Stimulated activated memory B cell treated with anti-CD40 and anti-IgM and Interleukin-4, amounts not matched to agents 10 μg/mL and 1 μg/mL and 100 μg/mL, for 72 hours (primary cell): ENCODE data around the gene CLDN5.

ENCODE experiments used
- ATAC-seq: fragments of 150-1000 bp; cut with Tn5 transposase; 2 replicates; pipeline ENCODE4 v1.10.0; 2021
- H3K27ac Mint-ChIP-seq: one replicate; pipeline ENCODE4 v1.8.0; 2022; ENCODE audit warnings: mild to moderate bottlenecking, mixed read lengths
- H3K27me3 Mint-ChIP-seq: one replicate; pipeline ENCODE4 v1.8.0; 2022; ENCODE audit warnings: mixed read lengths
- H3K36me3 Mint-ChIP-seq: one replicate; pipeline ENCODE4 v1.8.0; 2022; ENCODE audit warnings: mixed read lengths
- H3K4me1 Mint-ChIP-seq: one replicate; pipeline ENCODE4 v1.8.0; 2022; ENCODE audit warnings: mixed read lengths
- H3K4me3 Mint-ChIP-seq: one replicate; pipeline ENCODE4 v1.8.0; 2022; ENCODE audit warnings: mild to moderate bottlenecking, moderate library complexity, mixed read lengths
- H3K9me3 Mint-ChIP-seq: one replicate; pipeline ENCODE4 v1.8.0; 2022; ENCODE audit warnings: mixed read lengths

The CLDN5 gene

DNA sequence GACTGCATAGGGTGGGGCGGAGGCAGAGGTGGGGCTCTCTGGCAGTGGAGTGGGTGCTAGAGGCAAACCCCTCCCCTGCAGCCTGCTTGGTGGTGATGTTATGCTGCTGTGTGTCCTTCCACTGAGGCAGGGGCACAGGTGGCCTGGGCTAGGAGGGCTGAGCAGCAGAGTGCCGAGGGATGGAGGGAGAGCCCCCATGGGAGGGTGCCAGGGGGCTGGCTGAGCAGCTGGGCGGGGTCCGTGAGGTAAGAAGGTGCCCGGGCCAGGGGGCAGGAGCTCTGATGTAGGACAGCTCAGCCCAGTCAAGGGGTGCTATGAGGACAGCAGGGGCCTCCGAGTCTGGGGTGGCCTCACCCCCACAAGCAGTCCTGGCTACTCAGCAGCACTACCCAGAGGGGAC lies 4.2 kb downstream of the CLDN5 start:
- H3K4me3 Mint-ChIP-seq = no peak overlapping the region
- no peak for ATAC-seq
- H3K36me3 Mint-ChIP-seq = no peaks in the 10 kb centered on the region
- peaks cover 7% of the 10 kb centered on the region for H3K4me1 Mint-ChIP-seq
- no peak overlapping the region for H3K27ac Mint-ChIP-seq
- H3K27me3 Mint-ChIP-seq = peaks cover 28% of the 10 kb centered on the region
- no peaks in the 10 kb centered on the region for H3K9me3 Mint-ChIP-seq

- Mint-ChIP-seq H3K4me1 (no peaks in the 10 kb centered on the region), H3K36me3 (peaks cover 7% of the 10 kb centered on the region), H3K4me3 (no peak overlapping the region), H3K27ac (no peak overlapping the region), H3K27me3 (peaks cover 21% of the 10 kb centered on the region), H3K9me3 (no peaks in the 10 kb centered on the region)
- ATAC-seq = no peak
These were observed 4.9 kb downstream of the CLDN5 start for GRCh38 chr22:19519041-19519926.

DNA sequence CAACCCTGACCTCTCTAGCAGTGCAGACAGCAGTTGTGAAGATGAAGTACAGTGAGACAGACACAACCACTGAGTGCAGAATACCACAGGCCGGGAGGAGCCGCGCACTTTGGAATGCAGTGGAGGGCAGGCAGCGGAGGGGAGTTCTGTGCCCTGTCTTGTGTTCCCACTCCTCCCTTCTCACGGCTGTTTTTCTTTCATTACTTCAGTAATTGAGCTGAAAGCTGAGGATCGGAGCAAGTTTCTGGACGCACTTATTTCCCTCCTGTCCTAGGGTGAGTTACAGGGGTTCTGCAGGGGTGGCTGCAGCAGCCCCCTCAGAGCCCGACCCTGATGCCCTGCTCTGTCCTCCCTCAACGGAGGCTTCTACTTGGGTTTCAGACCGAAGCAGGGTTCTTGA lies 5.6 kb downstream of the CLDN5 start:
- peaks cover 12% of the 10 kb centered on the region for H3K36me3 Mint-ChIP-seq
- no peak for ATAC-seq
- H3K27ac Mint-ChIP-seq = no peak overlapping the region
- H3K4me1 Mint-ChIP-seq = no peaks in the 10 kb centered on the region
- H3K27me3 Mint-ChIP-seq = peaks cover 20% of the 10 kb centered on the region
- H3K9me3 Mint-ChIP-seq = peaks cover 4% of the 10 kb centered on the region
- no peak overlapping the region for H3K4me3 Mint-ChIP-seq

GRCh38 chr22:19517919-19518611 lies 6.1 kb downstream of the CLDN5 start:
- H3K4me3 Mint-ChIP-seq = no peak overlapping the region
- H3K9me3 Mint-ChIP-seq = peaks cover 4% of the 10 kb centered on the region
- no peak for ATAC-seq
- no peaks in the 10 kb centered on the region for H3K4me1 Mint-ChIP-seq
- H3K36me3 Mint-ChIP-seq = peaks cover 17% of the 10 kb centered on the region
- H3K27me3 Mint-ChIP-seq = peaks cover 15% of the 10 kb centered on the region
- H3K27ac Mint-ChIP-seq = no peak overlapping the region

DNA sequence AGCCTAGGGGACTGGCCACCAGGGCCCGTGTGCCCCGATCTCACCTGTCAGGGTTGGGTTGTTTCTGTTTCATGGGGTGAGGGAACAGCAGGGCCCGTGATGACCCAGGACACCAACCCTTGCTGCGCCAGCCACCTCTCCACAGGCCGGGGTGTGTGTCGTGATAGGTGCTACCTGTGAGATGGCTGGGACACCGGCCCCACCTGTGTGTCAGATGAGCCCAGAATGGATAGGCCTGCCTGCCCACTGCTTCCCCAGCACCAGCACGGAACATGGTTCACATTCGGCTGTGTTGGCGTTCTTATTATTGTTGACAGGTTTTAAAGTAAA lies 7.1 kb downstream of the CLDN5 start:
- Mint-ChIP-seq H3K9me3 (peaks cover 4% of the 10 kb centered on the region), H3K4me1 (no peaks in the 10 kb centered on the region), H3K27ac (no peak overlapping the region), H3K27me3 (peaks cover 5% of the 10 kb centered on the region), H3K4me3 (no peak overlapping the region), H3K36me3 (peaks cover 17% of the 10 kb centered on the region)
- peak; percentile 4 for ATAC-seq

- Mint-ChIP-seq H3K9me3 (peaks cover 4% of the 10 kb centered on the region), H3K4me1 (no peaks in the 10 kb centered on the region), H3K27ac (no peak overlapping the region), H3K4me3 (no peak overlapping the region), H3K36me3 (peaks cover 17% of the 10 kb centered on the region), H3K27me3 (no peaks in the 10 kb centered on the region)
- no peak for ATAC-seq
These were observed 7.6 kb downstream of the CLDN5 start for GRCh38 chr22:19516378-19517170.

- ATAC-seq = no peak
- Mint-ChIP-seq H3K27me3 (no peaks in the 10 kb centered on the region), H3K4me3 (no peak overlapping the region), H3K27ac (no peak overlapping the region), H3K4me1 (no peaks in the 10 kb centered on the region), H3K9me3 (peaks cover 4% of the 10 kb centered on the region), H3K36me3 (peaks cover 17% of the 10 kb centered on the region)
These were observed 8.4 kb downstream of the CLDN5 start for GRCh38 chr22:19515654-19516377.

DNA sequence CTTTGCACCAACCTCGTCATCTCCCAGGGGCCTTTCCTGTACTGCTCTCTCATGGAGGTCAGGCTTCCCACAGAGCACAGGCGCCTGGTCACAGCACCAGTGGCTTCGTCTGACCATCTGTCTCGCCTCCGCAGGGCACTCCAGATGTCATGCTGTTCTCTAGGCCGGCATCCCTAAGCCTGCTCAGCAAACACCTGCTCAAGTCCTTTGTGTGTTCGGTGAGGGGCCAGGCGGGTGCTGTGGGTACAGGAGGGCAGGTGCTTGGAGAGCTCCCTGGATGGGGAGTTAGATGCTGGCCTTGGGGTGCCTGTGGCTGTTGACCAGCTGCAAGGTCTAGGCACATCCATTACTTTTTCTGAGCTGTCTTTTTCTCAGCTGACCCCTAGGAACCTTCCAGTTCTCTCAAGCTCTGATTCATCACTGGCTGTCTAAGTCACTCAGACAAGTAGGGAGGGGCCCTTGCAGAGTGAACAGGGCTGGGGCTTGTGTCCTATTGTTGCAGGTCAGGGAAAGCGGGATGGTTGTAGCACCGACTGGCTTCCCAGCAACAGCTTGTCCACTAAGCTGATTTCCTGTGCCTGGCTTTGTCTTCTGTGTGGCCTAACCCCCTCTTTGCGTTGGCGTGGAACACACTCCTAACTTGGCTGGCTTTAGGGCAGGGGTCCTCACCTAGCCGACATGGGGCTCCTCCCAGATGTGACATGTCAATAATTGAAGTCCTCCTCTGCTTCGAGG lies 9.2 kb downstream of the CLDN5 start:
- ATAC-seq = no peak
- Mint-ChIP-seq H3K9me3 (peaks cover 4% of the 10 kb centered on the region), H3K27ac (no peak overlapping the region), H3K36me3 (peaks cover 17% of the 10 kb centered on the region), H3K27me3 (no peaks in the 10 kb centered on the region), H3K4me3 (no peak overlapping the region), H3K4me1 (no peaks in the 10 kb centered on the region)

- no peaks in the 10 kb centered on the region for H3K27me3 Mint-ChIP-seq
- H3K4me3 Mint-ChIP-seq = no peak overlapping the region
- H3K4me1 Mint-ChIP-seq = no peaks in the 10 kb centered on the region
- peaks cover 4% of the 10 kb centered on the region for H3K9me3 Mint-ChIP-seq
- no peak for ATAC-seq
- H3K36me3 Mint-ChIP-seq = peaks cover 17% of the 10 kb centered on the region
- no peak overlapping the region for H3K27ac Mint-ChIP-seq
These were observed 10.4 kb downstream of the CLDN5 start for GRCh38 chr22:19513823-19514222.

GRCh38 chr22:19510919-19511341 lies 13.3 kb downstream of the CLDN5 start:
- Mint-ChIP-seq H3K9me3 (peaks cover 4% of the 10 kb centered on the region), H3K4me1 (no peaks in the 10 kb centered on the region), H3K4me3 (no peak overlapping the region), H3K27ac (no peak overlapping the region), H3K36me3 (peaks cover 17% of the 10 kb centered on the region), H3K27me3 (no peaks in the 10 kb centered on the region)
- ATAC-seq = no peak

- H3K4me3 Mint-ChIP-seq = no peak overlapping the region
- H3K36me3 Mint-ChIP-seq = peaks cover 16% of the 10 kb centered on the region
- no peaks in the 10 kb centered on the region for H3K27me3 Mint-ChIP-seq
- no peaks in the 10 kb centered on the region for H3K4me1 Mint-ChIP-seq
- no peak for ATAC-seq
- H3K9me3 Mint-ChIP-seq = peaks cover 4% of the 10 kb centered on the region
- no peak overlapping the region for H3K27ac Mint-ChIP-seq
These were observed 14.3 kb downstream of the CLDN5 start for GRCh38 chr22:19509923-19510322.

- Mint-ChIP-seq H3K36me3 (peaks cover 10% of the 10 kb centered on the region), H3K4me3 (no peak overlapping the region), H3K27me3 (no peaks in the 10 kb centered on the region), H3K27ac (no peak overlapping the region), H3K4me1 (no peaks in the 10 kb centered on the region), H3K9me3 (peaks cover 4% of the 10 kb centered on the region)
- ATAC-seq = no peak
These were observed 15.0 kb downstream of the CLDN5 start for GRCh38 chr22:19509191-19509590.

- no peaks in the 10 kb centered on the region for H3K9me3 Mint-ChIP-seq
These were observed 16.0 kb downstream of the CLDN5 start for GRCh38 chr22:19508024-19508776.

GRCh38 chr22:19507534-19507861 lies 16.7 kb downstream of the CLDN5 start:
- no peak overlapping the region for H3K4me3 Mint-ChIP-seq
- no peaks in the 10 kb centered on the region for H3K27me3 Mint-ChIP-seq
- H3K9me3 Mint-ChIP-seq = no peaks in the 10 kb centered on the region
- no peaks in the 10 kb centered on the region for H3K4me1 Mint-ChIP-seq
- no peak overlapping the region for H3K27ac Mint-ChIP-seq
- H3K36me3 Mint-ChIP-seq = no peaks in the 10 kb centered on the region
- ATAC-seq = no peak

More at GRCh38 chr22:19508024-19508776, 16.0 kb downstream of the CLDN5 start:
- H3K27me3 Mint-ChIP-seq = no peaks in the 10 kb centered on the region
- H3K36me3 Mint-ChIP-seq = peaks cover under 1% of the 10 kb centered on the region
- ATAC-seq = no peak
- no peak overlapping the region for H3K27ac Mint-ChIP-seq
- H3K4me3 Mint-ChIP-seq = no peak overlapping the region
- H3K4me1 Mint-ChIP-seq = no peaks in the 10 kb centered on the region
